GM23338 (cell line): Measurements from ENCODE around the gene MRPL27. TPM values are rescaled to one million over a fixed set of nuclear protein-coding genes. Genes with fewer than 3 reads are reported as not detected.

Source experiments
- ATAC-seq: fragments of 200-7000 bp; cut with Tn5 transposase; 3 replicates; pipeline ENCODE4 v1.9.1; 2020
- DNase-seq: peaks from one replicate; pipeline ENCODE4 v3.0.0-alpha.2; 2015; ENCODE audit warnings: low spot score
- H2AFZ ChIP-seq: fragments of 200-600 bp; sonication (generic); 2 replicates; pipeline ENCODE4 v1.8.0; 2016; ENCODE audit warnings: antibody characterized with exemption, mild to moderate bottlenecking, moderate library complexity
- H3F3A ChIP-seq: fragments of 200-600 bp; sonication (generic); replicated peaks from 2 replicates; pipeline ENCODE4 v1.8.0; 2017; ENCODE audit warnings: antibody characterized with exemption, mixed run types, low read depth
- H3K27ac ChIP-seq: fragments of 200-600 bp; sonication (generic); 2 replicates; pipeline ENCODE4 v1.6.1; 2016; ENCODE audit warnings: low read depth
- H3K27me3 ChIP-seq: fragments of 200-600 bp; sonication (generic); 2 replicates; pipeline ENCODE4 v1.8.0; 2016; ENCODE audit warnings: mild to moderate bottlenecking, mixed run types, moderate library complexity; ENCODE audit not compliant: insufficient read depth
- H3K36me3 ChIP-seq: fragments of 200-600 bp; sonication (generic); 2 replicates; pipeline ENCODE4 v1.8.0; 2016; ENCODE audit warnings: mild to moderate bottlenecking; ENCODE audit not compliant: insufficient read depth
- H3K4me1 ChIP-seq: fragments of 200-600 bp; sonication (generic); 2 replicates; pipeline ENCODE4 v1.8.0; 2016; ENCODE audit warnings: mild to moderate bottlenecking, moderate library complexity; ENCODE audit not compliant: insufficient read depth
- H3K4me2 ChIP-seq: fragments of 200-600 bp; sonication (generic); 2 replicates; pipeline ENCODE4 v1.7.1; 2017; ENCODE audit warnings: mixed run types
- H3K4me3 ChIP-seq: fragments of 200-600 bp; sonication (generic); 2 replicates; pipeline ENCODE4 v1.6.1; 2016; ENCODE audit warnings: mixed run types
- H3K79me2 ChIP-seq: fragments of 200-600 bp; sonication (generic); replicated peaks from 2 replicates; pipeline ENCODE4 v1.8.0; 2017; ENCODE audit warnings: mild to moderate bottlenecking; ENCODE audit not compliant: insufficient read depth
- H3K9me2 ChIP-seq: fragments of 200-600 bp; sonication (generic); 2 replicates; pipeline ENCODE4 v1.8.0; 2017; ENCODE audit not compliant: insufficient read depth
- H4K20me1 ChIP-seq: fragments of 200-600 bp; sonication (generic); replicated peaks from 2 replicates; pipeline ENCODE4 v1.8.0; 2017; ENCODE audit warnings: mild to moderate bottlenecking; ENCODE audit not compliant: insufficient read depth
- H3K27ac Mint-ChIP-seq: 2 replicates; pipeline ENCODE4 v1.8.0; 2020; ENCODE audit warnings: inconsistent platforms, mild to moderate bottlenecking, moderate library complexity, mixed read lengths
- H3K27me3 Mint-ChIP-seq: 3 replicates; pipeline ENCODE4 v1.8.0; 2022; ENCODE audit warnings: low read depth, mild to moderate bottlenecking, moderate library complexity, mixed read lengths, inconsistent platforms; ENCODE audit not compliant: insufficient read depth, poor library complexity
- H3K36me3 Mint-ChIP-seq: 3 replicates; pipeline ENCODE4 v1.8.0; 2021; ENCODE audit warnings: low read depth, mild to moderate bottlenecking, inconsistent platforms, moderate library complexity, mixed read lengths
- H3K4me1 Mint-ChIP-seq: 3 replicates; pipeline ENCODE4 v1.8.0; 2020; ENCODE audit warnings: mild to moderate bottlenecking, inconsistent platforms, mixed read lengths
- H3K4me3 Mint-ChIP-seq: 3 replicates; pipeline ENCODE4 v1.8.0; 2021; ENCODE audit warnings: moderate library complexity, mild to moderate bottlenecking, inconsistent platforms, mixed read lengths
- H3K9me3 Mint-ChIP-seq: 3 replicates; pipeline ENCODE4 v1.8.0; 2020; ENCODE audit warnings: moderate library complexity, mild to moderate bottlenecking, inconsistent platforms, mixed read lengths
- CREB1 ChIP-seq: fragments of 250-450 bp; sonication (Bioruptor Pico); IDR thresholded peaks from 2 replicates; pipeline ENCODE4 v1.5.0; 2020; ENCODE audit warnings: low read depth, mild to moderate bottlenecking, moderate library complexity
- EZH2 ChIP-seq: fragments of 200-600 bp; sonication (generic); IDR thresholded peaks from one replicate; pipeline ENCODE4 v1.8.0; 2017; ENCODE audit warnings: antibody characterized with exemption, mild to moderate bottlenecking, low read depth; ENCODE audit not compliant: unreplicated experiment
- EZH2phosphoT487 ChIP-seq: fragments of 200-600 bp; sonication (generic); IDR thresholded peaks from one replicate; pipeline ENCODE4 v1.8.1; 2018; ENCODE audit warnings: antibody characterized with exemption; ENCODE audit not compliant: unreplicated experiment
- JUNB ChIP-seq: IDR thresholded peaks from one replicate; pipeline ENCODE4 v1.6.1; 2016; ENCODE audit warnings: antibody characterized with exemption; ENCODE audit not compliant: unreplicated experiment
- NANOG ChIP-seq: IDR thresholded peaks from 2 replicates; pipeline ENCODE4 v1.6.1; 2016; ENCODE audit warnings: antibody characterized with exemption, borderline replicate concordance
- POLR2AphosphoS5 ChIP-seq: IDR thresholded peaks from 2 replicates; pipeline ENCODE4 v1.6.1; 2016; ENCODE audit warnings: antibody characterized with exemption, low read depth
- STAT1 ChIP-seq: IDR thresholded peaks from one replicate; pipeline ENCODE4 v1.6.1; 2016; ENCODE audit warnings: antibody characterized with exemption; ENCODE audit not compliant: unreplicated experiment
- ZNF114 ChIP-seq: fragments of 250-450 bp; sonication (Bioruptor Pico); IDR thresholded peaks from 2 replicates; pipeline ENCODE4 v1.5.0; 2020; ENCODE audit warnings: mild to moderate bottlenecking, moderate library complexity
- polyA plus RNA-seq: library from polyadenylated mRNA; unstranded; fragments of >200 nt; fragmentation: Nextera tagmentation; extraction: Ambion mirVana; gene quantifications from 2 replicates; pipeline ENCODE4 v1.2.1, GENCODE V29; 2016
- total RNA-seq: library from RNA; depleted of rRNA; stranded (reverse); fragments of >200 nt; shearing (Covaris generic); gene quantifications from 2 replicates; pipeline ENCODE4 v1.2.3, GENCODE V29; 2014
- TF ChIP-seq, protein P1 (sequence below), 2 experiments: fragments of 200-600 bp in 1 of 2; sonication (generic) in 1 of 2; conservative IDR thresholded peaks; 2 replicates each; pipeline versions ENCODE4 v1.5.1 to v1.6.1; 2016 to 2017; ENCODE audit warnings: antibody characterized with exemption in 2 of 2, low read depth in 2 of 2, mild to moderate bottlenecking in 2 of 2, moderate library complexity in 1 of 2
- TF ChIP-seq, protein P2 (sequence below): fragments of 250-450 bp; sonication (Bioruptor Pico); IDR thresholded peaks from 2 replicates; pipeline ENCODE4 v1.5.0; 2020; ENCODE audit warnings: mild to moderate bottlenecking, moderate library complexity

Gene MRPL27
- total and polyA plus RNA-seq, 2 experiments from 2014 or later, result 74.3 to 227 TPM

DNA sequence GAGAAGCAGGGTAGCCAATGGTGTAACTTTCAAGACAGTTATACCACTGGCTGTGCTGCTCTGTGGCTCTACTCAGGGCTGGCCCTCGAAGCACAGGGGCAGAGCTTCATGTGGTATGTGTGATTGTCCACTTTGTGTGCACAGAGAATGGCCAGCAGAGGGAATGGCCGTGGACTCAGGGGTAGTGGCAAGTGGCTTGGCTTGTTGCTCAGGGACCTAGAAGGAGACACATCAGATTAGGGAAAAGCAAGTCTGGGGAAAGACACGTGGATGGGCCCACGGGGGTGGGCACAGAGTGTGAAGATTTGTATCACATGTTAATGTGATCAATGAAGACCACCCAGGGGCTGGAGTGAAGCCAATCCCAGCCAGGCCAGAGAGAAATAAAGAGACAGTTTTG is 47.1 kb downstream of the MRPL27 start:
- Histone ChIP-seq H3K27ac (no peak overlapping the region), H3K4me1 (no peaks in the 10 kb centered on the region), H3K4me3 (no peak overlapping the region), H3F3A (no peaks in the 10 kb centered on the region), H3K79me2 (no peaks in the 10 kb centered on the region), H4K20me1 (no peaks in the 10 kb centered on the region), H2AFZ (no peak overlapping the region), H3K36me3 (no peaks in the 10 kb centered on the region), H3K4me2 (no peak overlapping the region), H3K27me3 (no peaks in the 10 kb centered on the region), H3K9me2 (no peaks in the 10 kb centered on the region)
- no peaks in the 10 kb centered on the region; the same call in 2 of the 3 replicates for H3K9me3 Mint-ChIP-seq
- ATAC-seq (no peak), DNase-seq (no peak)
- TF ChIP-seq EZH2phosphoT487 (no peak), EZH2 (no peak), POLR2AphosphoS5 (no peak), JUNB (no peak), STAT1 (no peak), CREB1 (CRISPR knock-in tag) (no peak), NANOG (no peak), ZNF114 (CRISPR knock-in tag) (no peak)
- TF ChIP-seq, protein P1, sequence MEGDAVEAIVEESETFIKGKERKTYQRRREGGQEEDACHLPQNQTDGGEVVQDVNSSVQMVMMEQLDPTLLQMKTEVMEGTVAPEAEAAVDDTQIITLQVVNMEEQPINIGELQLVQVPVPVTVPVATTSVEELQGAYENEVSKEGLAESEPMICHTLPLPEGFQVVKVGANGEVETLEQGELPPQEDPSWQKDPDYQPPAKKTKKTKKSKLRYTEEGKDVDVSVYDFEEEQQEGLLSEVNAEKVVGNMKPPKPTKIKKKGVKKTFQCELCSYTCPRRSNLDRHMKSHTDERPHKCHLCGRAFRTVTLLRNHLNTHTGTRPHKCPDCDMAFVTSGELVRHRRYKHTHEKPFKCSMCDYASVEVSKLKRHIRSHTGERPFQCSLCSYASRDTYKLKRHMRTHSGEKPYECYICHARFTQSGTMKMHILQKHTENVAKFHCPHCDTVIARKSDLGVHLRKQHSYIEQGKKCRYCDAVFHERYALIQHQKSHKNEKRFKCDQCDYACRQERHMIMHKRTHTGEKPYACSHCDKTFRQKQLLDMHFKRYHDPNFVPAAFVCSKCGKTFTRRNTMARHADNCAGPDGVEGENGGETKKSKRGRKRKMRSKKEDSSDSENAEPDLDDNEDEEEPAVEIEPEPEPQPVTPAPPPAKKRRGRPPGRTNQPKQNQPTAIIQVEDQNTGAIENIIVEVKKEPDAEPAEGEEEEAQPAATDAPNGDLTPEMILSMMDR (conservative IDR thresholded peaks at IDR 0.05; ENCODE audit: low read depth in 2 of 2), result no peak
- H3K27me3 Mint-ChIP-seq, result peaks cover 4% of the 10 kb centered on the region
- H3K27ac Mint-ChIP-seq, result no peak overlapping the region
- no peaks in the 10 kb centered on the region; the same call in 2 of the 3 replicates for H3K4me1 Mint-ChIP-seq
- H3K36me3 Mint-ChIP-seq, result no peaks in the 10 kb centered on the region
- no peak overlapping the region for H3K4me3 Mint-ChIP-seq

DNA sequence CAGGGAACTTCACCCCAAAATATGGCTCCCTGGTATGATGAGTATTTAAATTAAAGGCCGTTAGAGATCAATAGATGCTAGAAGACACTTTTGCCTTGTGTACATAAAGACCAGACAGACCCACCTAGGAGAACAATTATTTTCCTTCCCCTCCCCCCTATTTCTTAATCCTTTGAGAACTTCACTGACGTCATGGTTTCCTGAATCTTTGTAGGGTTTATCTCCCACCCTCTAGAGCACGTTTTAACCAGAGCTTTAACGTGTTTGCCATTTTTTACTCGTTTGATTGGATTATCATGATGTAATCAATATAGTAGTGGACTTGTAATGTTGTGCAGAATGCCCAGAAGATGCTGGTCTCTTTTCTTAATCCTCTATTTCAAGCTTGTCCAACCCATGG is 49.9 kb downstream of the MRPL27 start:
- Mint-ChIP-seq H3K4me3 (no peak overlapping the region), H3K27ac (no peak overlapping the region; the same call in 1 of the 2 replicates), H3K36me3 (no peaks in the 10 kb centered on the region), H3K9me3 (no peaks in the 10 kb centered on the region), H3K27me3 (peaks cover 3% of the 10 kb centered on the region), H3K4me1 (no peaks in the 10 kb centered on the region)
- ATAC-seq (no peak), DNase-seq (no peak)
- H3K4me3 ChIP-seq, result no peak overlapping the region
- H3K4me2 ChIP-seq, result no peak overlapping the region
- no peaks in the 10 kb centered on the region for H3K27me3 ChIP-seq
- H3K4me1 ChIP-seq, result peaks cover 15% of the 10 kb centered on the region
- H2AFZ ChIP-seq, result no peak overlapping the region
- H3K9me2 ChIP-seq, result peaks cover 7% of the 10 kb centered on the region; the same call in 1 of the 2 replicates
- H3K36me3 ChIP-seq, result no peaks in the 10 kb centered on the region
- no peaks in the 10 kb centered on the region for H4K20me1 ChIP-seq
- no peaks in the 10 kb centered on the region; the same call in 1 of the 2 replicates for H3F3A ChIP-seq
- no peaks in the 10 kb centered on the region for H3K79me2 ChIP-seq
- H3K27ac ChIP-seq, result no peak overlapping the region
- TF ChIP-seq, protein P2, sequence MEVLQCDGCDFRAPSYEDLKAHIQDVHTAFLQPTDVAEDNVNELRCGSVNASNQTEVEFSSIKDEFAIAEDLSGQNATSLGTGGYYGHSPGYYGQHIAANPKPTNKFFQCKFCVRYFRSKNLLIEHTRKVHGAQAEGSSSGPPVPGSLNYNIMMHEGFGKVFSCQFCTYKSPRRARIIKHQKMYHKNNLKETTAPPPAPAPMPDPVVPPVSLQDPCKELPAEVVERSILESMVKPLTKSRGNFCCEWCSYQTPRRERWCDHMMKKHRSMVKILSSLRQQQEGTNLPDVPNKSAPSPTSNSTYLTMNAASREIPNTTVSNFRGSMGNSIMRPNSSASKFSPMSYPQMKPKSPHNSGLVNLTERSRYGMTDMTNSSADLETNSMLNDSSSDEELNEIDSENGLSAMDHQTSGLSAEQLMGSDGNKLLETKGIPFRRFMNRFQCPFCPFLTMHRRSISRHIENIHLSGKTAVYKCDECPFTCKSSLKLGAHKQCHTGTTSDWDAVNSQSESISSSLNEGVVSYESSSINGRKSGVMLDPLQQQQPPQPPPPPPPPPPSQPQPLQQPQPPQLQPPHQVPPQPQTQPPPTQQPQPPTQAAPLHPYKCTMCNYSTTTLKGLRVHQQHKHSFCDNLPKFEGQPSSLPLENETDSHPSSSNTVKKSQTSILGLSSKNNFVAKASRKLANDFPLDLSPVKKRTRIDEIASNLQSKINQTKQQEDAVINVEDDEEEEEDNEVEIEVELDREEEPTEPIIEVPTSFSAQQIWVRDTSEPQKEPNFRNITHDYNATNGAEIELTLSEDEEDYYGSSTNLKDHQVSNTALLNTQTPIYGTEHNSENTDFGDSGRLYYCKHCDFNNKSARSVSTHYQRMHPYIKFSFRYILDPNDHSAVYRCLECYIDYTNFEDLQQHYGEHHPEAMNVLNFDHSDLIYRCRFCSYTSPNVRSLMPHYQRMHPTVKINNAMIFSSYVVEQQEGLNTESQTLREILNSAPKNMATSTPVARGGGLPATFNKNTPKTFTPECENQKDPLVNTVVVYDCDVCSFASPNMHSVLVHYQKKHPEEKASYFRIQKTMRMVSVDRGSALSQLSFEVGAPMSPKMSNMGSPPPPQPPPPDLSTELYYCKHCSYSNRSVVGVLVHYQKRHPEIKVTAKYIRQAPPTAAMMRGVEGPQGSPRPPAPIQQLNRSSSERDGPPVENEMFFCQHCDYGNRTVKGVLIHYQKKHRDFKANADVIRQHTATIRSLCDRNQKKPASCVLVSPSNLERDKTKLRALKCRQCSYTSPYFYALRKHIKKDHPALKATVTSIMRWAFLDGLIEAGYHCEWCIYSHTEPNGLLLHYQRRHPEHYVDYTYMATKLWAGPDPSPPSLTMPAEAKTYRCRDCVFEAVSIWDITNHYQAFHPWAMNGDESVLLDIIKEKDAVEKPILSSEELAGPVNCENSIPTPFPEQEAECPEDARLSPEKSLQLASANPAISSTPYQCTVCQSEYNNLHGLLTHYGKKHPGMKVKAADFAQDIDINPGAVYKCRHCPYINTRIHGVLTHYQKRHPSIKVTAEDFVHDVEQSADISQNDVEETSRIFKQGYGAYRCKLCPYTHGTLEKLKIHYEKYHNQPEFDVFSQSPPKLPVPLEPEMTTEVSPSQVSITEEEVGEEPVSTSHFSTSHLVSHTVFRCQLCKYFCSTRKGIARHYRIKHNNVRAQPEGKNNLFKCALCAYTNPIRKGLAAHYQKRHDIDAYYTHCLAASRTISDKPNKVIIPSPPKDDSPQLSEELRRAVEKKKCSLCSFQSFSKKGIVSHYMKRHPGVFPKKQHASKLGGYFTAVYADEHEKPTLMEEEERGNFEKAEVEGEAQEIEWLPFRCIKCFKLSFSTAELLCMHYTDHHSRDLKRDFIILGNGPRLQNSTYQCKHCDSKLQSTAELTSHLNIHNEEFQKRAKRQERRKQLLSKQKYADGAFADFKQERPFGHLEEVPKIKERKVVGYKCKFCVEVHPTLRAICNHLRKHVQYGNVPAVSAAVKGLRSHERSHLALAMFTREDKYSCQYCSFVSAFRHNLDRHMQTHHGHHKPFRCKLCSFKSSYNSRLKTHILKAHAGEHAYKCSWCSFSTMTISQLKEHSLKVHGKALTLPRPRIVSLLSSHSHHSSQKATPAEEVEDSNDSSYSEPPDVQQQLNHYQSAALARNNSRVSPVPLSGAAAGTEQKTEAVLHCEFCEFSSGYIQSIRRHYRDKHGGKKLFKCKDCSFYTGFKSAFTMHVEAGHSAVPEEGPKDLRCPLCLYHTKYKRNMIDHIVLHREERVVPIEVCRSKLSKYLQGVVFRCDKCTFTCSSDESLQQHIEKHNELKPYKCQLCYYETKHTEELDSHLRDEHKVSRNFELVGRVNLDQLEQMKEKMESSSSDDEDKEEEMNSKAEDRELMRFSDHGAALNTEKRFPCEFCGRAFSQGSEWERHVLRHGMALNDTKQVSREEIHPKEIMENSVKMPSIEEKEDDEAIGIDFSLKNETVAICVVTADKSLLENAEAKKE (CRISPR knock-in tag), result no peak
- TF ChIP-seq, protein P1 (conservative IDR thresholded peaks at IDR 0.05; ENCODE audit: low read depth in 2 of 2), result no peak
- TF ChIP-seq EZH2phosphoT487, result no peak
- TF ChIP-seq EZH2, result no peak
